ENCODE results near the gene ARMH4. TPM values are rescaled to one million over a fixed set of nuclear protein-coding genes. Genes with fewer than 3 reads are reported as not detected.

The ARMH4 gene
- total and polyA plus RNA-seq, 9 donors, result 4.6 to 22.5 (median 16.5) TPM

DNA sequence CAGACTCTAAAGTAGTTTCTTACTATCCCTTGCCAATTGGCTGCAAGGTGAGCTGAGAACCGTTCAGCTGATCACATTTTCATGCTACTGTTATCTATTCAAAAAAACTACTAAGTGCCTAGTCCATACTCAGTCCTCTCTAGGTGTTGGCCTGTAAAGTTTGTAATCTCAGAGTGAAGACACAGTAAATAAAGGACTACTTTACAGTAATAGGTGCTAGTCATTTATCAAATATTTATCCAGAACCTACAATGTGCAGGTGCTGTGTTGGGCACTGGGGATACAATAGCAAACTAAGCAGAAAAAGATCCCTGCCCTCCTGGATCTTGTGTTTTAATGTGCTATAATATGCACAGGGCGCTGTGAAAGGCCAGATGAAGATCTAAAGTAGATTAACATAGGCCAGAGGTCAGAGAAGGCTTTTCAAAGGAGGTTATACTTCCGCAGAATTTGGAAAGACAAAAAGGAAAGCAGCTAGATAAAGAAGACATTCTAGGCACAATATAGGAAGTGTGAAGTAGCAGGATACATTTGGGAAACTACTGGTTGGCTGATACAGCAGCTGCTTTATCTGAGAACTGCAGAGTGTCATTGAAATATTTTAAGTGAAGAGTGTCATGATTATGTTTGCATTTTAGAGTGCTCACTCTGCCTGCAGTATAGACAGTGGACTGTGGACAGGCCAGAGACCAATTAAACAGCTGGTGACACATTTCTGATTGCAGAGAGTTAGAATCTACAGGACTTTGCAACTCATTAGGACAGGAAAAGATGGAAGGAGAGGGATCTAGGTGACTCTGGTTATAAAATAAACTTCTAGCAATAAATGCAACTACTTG is 40.0 kb upstream of the ARMH4 start:
- Histone ChIP-seq H3K36me3 (no peaks in the 10 kb centered on the region), H3K4me1 (ENCODE audit: insufficient read depth) (no peaks in the 10 kb centered on the region), H3K9me3 (no peaks in the 10 kb centered on the region), H3K27me3 (no peaks in the 10 kb centered on the region), H3K4me3 (no peak overlapping the region), H3K27ac (no peak overlapping the region)
- DNase-seq, result no peak
- WGBS, 3 donors, result 58 to 70% (median 61%) methylated on average over 3 of the region's 3 CpGs
- intact Hi-C loops (cut with DNase I), result no loop called here
- TF ChIP-seq POLR2A (IDR thresholded peaks at IDR 0.05), result no peak
- TF ChIP-seq EP300 (IDR thresholded peaks at IDR 0.05), result no peak
- TF ChIP-seq, protein P1, sequence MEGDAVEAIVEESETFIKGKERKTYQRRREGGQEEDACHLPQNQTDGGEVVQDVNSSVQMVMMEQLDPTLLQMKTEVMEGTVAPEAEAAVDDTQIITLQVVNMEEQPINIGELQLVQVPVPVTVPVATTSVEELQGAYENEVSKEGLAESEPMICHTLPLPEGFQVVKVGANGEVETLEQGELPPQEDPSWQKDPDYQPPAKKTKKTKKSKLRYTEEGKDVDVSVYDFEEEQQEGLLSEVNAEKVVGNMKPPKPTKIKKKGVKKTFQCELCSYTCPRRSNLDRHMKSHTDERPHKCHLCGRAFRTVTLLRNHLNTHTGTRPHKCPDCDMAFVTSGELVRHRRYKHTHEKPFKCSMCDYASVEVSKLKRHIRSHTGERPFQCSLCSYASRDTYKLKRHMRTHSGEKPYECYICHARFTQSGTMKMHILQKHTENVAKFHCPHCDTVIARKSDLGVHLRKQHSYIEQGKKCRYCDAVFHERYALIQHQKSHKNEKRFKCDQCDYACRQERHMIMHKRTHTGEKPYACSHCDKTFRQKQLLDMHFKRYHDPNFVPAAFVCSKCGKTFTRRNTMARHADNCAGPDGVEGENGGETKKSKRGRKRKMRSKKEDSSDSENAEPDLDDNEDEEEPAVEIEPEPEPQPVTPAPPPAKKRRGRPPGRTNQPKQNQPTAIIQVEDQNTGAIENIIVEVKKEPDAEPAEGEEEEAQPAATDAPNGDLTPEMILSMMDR (IDR thresholded peaks at IDR 0.05), result no peak

DNA sequence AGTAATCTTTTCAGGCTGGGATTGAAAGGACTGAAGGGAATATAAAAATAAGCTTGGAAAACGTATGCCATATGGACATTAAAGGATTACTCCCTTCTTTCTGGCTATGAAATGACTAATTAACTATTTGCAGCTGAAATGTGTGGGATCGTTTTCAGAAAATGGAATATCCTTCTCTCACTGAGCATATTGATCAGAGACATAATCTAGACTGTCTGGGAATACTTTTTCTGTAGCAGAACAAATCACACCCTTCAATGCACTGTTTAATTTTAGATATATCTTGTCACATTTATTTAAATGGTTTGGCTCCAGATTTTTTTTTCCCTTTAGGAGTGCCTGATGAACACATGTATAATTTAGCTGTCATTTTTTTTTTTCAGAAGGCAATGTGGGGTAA is 37.2 kb upstream of the ARMH4 start:
- Histone ChIP-seq H3K36me3 (no peaks in the 10 kb centered on the region), H3K27me3 (no peaks in the 10 kb centered on the region), H3K9me3 (no peaks in the 10 kb centered on the region), H3K4me1 (ENCODE audit: insufficient read depth) (no peaks in the 10 kb centered on the region), H3K27ac (no peak overlapping the region), H3K4me3 (no peak overlapping the region)
- WGBS, 3 donors, result 39 to 54% (median 45%) methylated on average over 2 of the region's 2 CpGs
- TF ChIP-seq, protein P1 (IDR thresholded peaks at IDR 0.05), result no peak
- intact Hi-C loops (cut with DNase I), result no loop called here
- DNase-seq, result no peak

DNA sequence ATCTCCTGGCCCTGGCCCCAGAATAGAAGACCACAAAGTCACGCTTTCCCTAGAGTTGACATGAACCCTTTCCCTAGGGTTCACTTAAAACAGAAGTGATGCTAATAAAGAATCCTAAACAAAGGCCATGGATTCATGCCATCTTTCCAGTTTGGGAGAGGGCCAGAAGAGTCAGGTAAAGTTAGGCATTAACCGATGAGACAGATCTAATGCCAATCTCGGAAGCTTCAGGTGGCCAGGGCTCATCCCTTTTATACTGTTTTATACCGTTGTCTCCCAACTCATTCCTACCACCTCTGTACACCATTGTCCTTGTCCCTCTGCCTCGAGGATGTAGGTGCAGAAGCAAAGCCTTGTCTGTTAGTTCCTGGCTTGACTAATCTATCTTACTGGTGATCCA is 25.1 kb upstream of the ARMH4 start:
- Histone ChIP-seq H3K4me3 (no peak overlapping the region), H3K36me3 (no peaks in the 10 kb centered on the region), H3K27me3 (no peaks in the 10 kb centered on the region), H3K4me1 (ENCODE audit: insufficient read depth) (no peaks in the 10 kb centered on the region), H3K9me3 (no peaks in the 10 kb centered on the region), H3K27ac (no peak overlapping the region)
- intact Hi-C loops (cut with DNase I), result no loop called here
- WGBS, 3 donors, result 79 to 84% (median 83%) methylated on average over 5 of the region's 5 CpGs
- no peak for DNase-seq
- TF ChIP-seq POLR2A (IDR thresholded peaks at IDR 0.05), result no peak
- TF ChIP-seq, protein P1 (IDR thresholded peaks at IDR 0.05), result no peak
- TF ChIP-seq EP300 (IDR thresholded peaks at IDR 0.05), result no peak

GRCh38 chr14:58171090-58171489 is 19.1 kb upstream of the ARMH4 start:
- peak; percentile 49 to 69 (median 60) for DNase-seq
- no peak overlapping the region for H3K27ac ChIP-seq
- no peaks in the 10 kb centered on the region for H3K27me3 ChIP-seq
- H3K36me3 ChIP-seq, result no peaks in the 10 kb centered on the region
- 4 to 12% (median 6%) methylated on average over 6 of the region's 6 CpGs for WGBS, 3 donors
- H3K9me3 ChIP-seq, result no peaks in the 10 kb centered on the region
- TF ChIP-seq, protein P1 (IDR thresholded peaks at IDR 0.05), result no peak
- TF ChIP-seq EP300 (IDR thresholded peaks at IDR 0.05) (no peak), POLR2A (IDR thresholded peaks at IDR 0.05) (no peak)
- H3K4me3 ChIP-seq, result no peak overlapping the region
- intact Hi-C loops (cut with DNase I), result no loop called here
- H3K4me1 ChIP-seq (ENCODE audit: insufficient read depth), result no peaks in the 10 kb centered on the region

All from ovary (tissue), 9 donors.